RWPE1 (cell line): Measurements from ENCODE around the gene MAML3.

Experiments used
- CTCF ChIA-PET: fragments of 350-600 bp; sonication (Branson Sonifier 250); formaldehyde crosslinking; extraction: SDS; loops from one replicate; lab custom pipeline; 2021; lab: Yijun Ruan, JAX
- POLR2A ChIA-PET: fragments of 400-600 bp; formaldehyde crosslinking; extraction: SDS; loops from one replicate; lab custom pipeline; 2020; ENCODE audit warnings: antibody characterized with exemption; ENCODE audit not compliant: low non-redundant PET; lab: Yijun Ruan, JAX
- DNase-seq: peaks from one replicate; pipeline ENCODE4 v3.0.0; 2012; ENCODE audit warnings: low spot score
- H3K27ac ChIP-seq: fragments of 450-650 bp; 2 replicates; pipeline ENCODE4 v1.5.1; 2017
- TF ChIP-seq, protein P1 (sequence below): fragments of 450-650 bp; conservative IDR thresholded peaks from 2 replicates; pipeline ENCODE4 v1.5.1; 2017; ENCODE audit warnings: low read depth, mild to moderate bottlenecking

The MAML3 gene

DNA sequence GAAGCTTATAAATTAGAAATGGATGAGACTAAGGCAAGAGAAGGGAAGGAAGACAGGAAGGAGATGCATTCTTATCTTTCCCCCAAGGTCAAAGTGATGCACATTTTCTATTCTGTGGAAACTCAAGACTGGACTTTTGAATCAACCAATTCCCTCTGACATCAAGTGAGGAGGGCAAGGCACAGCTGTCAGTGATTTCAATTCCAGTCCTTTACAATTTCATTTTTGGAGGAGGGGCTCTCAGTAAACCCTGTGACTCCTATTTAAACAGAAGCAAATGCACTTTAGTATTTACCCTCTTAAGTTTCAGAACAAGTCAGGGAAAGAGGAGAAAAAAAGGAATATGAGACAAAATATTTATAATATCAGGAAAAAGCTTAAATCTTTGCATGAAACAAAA, 354.4 kb downstream of the MAML3 start:
- ChIA-PET POLR2A (no interaction called here), CTCF (no interaction called here)
- TF ChIP-seq, protein P1, sequence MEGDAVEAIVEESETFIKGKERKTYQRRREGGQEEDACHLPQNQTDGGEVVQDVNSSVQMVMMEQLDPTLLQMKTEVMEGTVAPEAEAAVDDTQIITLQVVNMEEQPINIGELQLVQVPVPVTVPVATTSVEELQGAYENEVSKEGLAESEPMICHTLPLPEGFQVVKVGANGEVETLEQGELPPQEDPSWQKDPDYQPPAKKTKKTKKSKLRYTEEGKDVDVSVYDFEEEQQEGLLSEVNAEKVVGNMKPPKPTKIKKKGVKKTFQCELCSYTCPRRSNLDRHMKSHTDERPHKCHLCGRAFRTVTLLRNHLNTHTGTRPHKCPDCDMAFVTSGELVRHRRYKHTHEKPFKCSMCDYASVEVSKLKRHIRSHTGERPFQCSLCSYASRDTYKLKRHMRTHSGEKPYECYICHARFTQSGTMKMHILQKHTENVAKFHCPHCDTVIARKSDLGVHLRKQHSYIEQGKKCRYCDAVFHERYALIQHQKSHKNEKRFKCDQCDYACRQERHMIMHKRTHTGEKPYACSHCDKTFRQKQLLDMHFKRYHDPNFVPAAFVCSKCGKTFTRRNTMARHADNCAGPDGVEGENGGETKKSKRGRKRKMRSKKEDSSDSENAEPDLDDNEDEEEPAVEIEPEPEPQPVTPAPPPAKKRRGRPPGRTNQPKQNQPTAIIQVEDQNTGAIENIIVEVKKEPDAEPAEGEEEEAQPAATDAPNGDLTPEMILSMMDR, result no peak
- no peak for DNase-seq
- H3K27ac ChIP-seq, result no peak overlapping the region

DNA sequence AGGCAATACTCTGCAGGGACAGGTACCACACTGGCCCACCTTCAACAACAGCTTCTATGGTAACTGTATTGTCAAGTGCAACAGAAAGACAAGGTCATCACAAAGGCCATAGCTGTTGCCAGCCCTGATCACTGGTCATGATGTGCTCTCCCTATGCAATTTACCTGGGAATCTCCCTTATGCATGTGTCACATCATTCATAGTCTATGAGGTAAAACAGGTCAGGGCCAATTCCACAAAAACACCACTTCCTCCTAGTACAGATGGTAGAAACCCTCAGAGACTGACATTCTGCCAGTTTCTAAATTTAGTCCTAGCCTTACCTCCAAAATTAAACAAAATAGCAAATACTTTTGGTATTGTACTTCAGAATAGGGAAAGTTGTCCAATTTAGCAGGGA, 355.5 kb downstream of the MAML3 start:
- TF ChIP-seq, protein P1, result no peak
- CTCF ChIA-PET, result interaction anchor here (0.5 to 0.6 kb wide), 2 partner anchors 283 to 528 kb away, joined by 3 read pairs; no protein-coding TSS in a partner anchor
- POLR2A ChIA-PET, result no interaction called here
- peak; percentile 13 for DNase-seq
- H3K27ac ChIP-seq, result no peak overlapping the region

DNA sequence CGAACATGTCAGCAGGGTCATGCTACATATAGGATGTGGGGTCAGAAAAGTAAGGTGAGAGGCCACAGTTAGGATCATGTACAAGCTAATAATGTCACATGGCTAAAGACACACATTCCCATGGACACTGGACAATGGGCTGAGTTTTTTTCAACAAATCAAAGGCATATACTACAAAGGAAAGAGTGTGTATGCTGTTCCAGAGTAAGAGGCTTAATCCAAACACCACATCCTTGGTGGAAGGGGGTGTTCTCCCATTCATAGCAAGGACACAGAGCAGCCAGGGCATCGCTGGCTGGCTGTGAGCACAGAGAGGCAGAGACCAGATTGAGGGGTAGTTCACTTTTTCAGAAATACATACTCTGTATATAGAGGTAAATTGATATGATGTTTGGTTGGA, 356.7 kb downstream of the MAML3 start:
- no peak for DNase-seq
- TF ChIP-seq, protein P1, result no peak
- CTCF ChIA-PET, result no interaction called here
- POLR2A ChIA-PET, result no interaction called here
- H3K27ac ChIP-seq, result no peak overlapping the region

DNA sequence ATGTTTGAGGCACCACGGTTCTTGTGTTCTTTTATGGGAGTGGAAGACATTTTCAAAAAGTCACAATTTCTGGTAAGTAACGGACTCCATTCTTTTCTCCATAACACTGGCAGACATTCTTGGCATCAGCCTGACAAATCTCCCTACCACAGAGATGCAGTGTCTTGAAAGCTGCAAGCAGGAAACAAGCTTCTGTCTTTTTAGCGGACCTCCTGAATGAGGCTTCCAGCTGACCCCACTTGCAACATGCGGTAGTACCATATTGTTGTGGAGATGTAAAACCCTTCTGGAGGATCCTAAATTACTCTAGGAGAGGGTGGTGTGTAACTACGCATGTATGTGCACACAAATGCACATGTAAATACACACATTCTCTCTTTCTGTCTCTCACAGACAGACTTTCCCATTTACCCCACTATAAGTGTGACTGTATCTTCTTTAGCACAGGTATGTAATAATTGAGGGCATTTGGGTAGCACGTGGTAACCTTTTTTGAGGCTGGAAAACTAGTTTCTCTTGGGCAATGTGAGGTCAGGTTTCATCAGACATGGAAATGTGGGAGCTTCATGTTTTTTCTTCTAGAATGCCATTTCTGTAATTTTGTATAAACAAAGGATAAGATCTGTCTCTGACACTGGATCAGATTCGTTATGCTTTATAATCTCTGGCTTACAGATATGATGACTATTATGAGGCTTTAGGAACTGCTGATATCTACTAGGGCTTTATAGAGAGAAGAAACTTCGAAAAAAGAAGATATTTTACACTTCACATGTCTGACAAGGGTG, 358.3 kb downstream of the MAML3 start:
- no peak for DNase-seq
- TF ChIP-seq, protein P1, result no peak
- POLR2A ChIA-PET, result no interaction called here
- H3K27ac ChIP-seq, result no peak overlapping the region
- CTCF ChIA-PET, result no interaction called here

DNA sequence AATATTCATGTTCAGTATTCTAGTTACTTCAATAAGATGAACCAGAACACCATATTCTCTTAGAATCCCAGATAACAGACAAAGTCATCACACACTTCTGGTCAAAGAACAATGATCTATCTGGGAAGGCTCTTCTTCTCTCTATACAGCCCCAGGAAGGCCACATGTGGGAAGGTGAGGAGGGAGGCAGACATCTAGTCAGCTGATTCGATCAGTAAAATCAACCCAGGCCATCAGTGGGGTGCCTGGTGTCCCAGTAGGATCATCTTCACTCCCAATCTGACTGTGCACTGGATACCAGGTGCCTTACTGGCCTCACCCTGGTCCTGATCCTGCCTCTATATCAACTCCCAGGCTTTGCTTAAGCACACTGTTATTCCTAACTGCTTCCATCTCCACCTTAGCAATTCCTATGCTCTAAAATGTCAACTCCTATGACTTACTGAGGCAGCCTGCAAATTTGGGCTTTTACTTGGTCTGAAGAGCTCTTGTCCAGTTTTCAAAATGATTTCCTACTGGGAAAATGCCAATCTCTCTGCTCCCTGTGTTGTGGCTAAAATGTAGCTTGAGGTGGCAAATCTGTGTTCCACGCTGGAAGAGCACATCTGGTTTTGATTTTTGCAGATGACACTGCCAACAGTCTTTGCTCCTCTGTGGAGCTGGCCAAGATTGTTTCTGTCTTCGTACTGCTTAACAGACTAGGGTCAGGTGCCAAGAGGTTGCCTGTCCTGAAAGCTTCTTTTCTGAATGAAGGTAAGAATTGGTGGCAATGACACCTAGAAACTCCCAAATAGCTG, 359.6 kb downstream of the MAML3 start:
- no peak for DNase-seq
- ChIA-PET CTCF (interaction anchor here (1.0 kb wide), 1 partner anchor 13 kb away, joined by 5 read pairs; no protein-coding TSS in a partner anchor), POLR2A (no interaction called here)
- TF ChIP-seq, protein P1, result no peak
- no peak overlapping the region for H3K27ac ChIP-seq

DNA sequence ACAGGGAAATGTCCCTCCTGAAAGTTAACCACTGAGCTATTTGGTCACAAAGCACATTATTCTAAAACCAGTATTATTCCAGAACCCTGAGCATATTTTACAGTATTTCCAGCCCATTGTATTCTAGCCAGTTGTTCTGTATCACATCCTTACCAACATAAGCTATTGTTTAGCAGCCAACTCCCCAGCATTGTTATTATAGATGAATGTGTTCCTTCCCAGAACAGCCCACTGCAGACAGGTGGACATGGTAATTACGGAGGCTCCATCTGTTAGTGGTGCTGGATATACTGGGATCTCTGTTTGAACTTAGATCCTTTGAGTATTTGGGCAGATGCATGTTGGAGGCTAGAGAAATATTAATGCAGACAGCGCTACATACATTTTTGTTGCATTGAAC, 362.3 kb downstream of the MAML3 start:
- DNase-seq, result no peak
- H3K27ac ChIP-seq, result no peak overlapping the region
- TF ChIP-seq, protein P1, result no peak
- ChIA-PET POLR2A (no interaction called here), CTCF (interaction anchor here (1.1 kb wide), 1 partner anchor 57 kb away, joined by 3 read pairs; no protein-coding TSS in a partner anchor)
